Sigmoid colon (tissue), 4 donors: ENCODE measurements around the gene PROC.

Experiments
- EP300 ChIP-seq, 4 donors: sonication (generic); formaldehyde crosslinking; IDR thresholded peaks; one replicate each; pipeline ENCODE4 v1.6.1; 2017; ENCODE audit warnings: antibody characterized with exemption in 4 of 4
- POLR2A ChIP-seq, 2 donors: fragments of 450-650 bp; IDR thresholded peaks; one replicate each; pipeline ENCODE4 v1.6.1; 2016; ENCODE audit warnings: antibody characterized with exemption in 2 of 2, mild to moderate bottlenecking in 2 of 2, moderate library complexity in 2 of 2

DNA sequence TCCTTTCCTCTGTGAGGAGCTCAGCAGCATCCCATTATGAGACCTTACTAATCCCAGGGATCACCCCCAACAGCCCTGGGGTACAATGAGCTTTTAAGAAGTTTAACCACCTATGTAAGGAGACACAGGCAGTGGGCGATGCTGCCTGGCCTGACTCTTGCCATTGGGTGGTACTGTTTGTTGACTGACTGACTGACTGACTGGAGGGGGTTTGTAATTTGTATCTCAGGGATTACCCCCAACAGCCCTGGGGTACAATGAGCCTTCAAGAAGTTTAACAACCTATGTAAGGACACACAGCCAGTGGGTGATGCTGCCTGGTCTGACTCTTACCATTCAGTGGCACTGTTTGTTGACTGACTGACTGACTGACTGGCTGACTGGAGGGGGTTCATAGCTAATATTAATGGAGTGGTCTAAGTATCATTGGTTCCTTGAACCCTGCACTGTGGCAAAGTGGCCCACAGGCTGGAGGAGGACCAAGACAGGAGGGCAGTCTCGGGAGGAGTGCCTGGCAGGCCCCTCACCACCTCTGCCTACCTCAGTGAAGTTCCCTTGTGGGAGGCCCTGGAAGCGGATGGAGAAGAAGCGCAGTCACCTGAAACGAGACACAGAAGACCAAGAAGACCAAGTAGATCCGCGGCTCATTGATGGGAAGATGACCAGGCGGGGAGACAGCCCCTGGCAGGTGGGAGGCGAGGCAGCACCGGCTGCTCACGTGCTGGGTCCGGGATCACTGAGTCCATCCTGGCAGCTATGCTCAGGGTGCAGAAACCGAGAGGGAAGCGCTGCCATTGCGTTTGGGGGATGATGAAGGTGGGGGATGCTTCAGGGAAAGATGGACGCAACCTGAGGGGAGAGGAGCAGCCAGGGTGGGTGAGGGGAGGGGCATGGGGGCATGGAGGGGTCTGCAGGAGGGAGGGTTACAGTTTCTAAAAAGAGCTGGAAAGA lies 7.6 kb downstream of the PROC start:
- TF ChIP-seq EP300 (IDR thresholded peaks at IDR 0.05): no peak
- TF ChIP-seq POLR2A (IDR thresholded peaks at IDR 0.05): no peak
